NB4 (cell line): ENCODE data around the gene AADAC.

ENCODE experiments used
- CTCF ChIP-seq: IDR thresholded peaks from one replicate; pipeline ENCODE4 v1.5.1; 2012; ENCODE audit warnings: low read depth, low read length
- MAX ChIP-seq: IDR thresholded peaks from 2 replicates; pipeline ENCODE4 v1.6.1; 2011; ENCODE audit warnings: low read depth, low read length
- MYC ChIP-seq: IDR thresholded peaks from 2 replicates; pipeline ENCODE4 v1.6.1; 2011; ENCODE audit warnings: low read depth, low read length
- POLR2A ChIP-seq: IDR thresholded peaks from 2 replicates; pipeline ENCODE4 v1.6.1; 2011; ENCODE audit warnings: mild to moderate bottlenecking; ENCODE audit not compliant: insufficient read length; ENCODE audit errors: extremely low read depth

GRCh38 chr3:151841801-151842200 is 27.9 kb downstream of the AADAC start:
- TF ChIP-seq POLR2A = no peak
- TF ChIP-seq MAX = no peak
- no peak for TF ChIP-seq CTCF
- no peak for TF ChIP-seq MYC
